ENCODE measurements around the gene PHB1.
A peak's percentile ranks its signal among the peaks of the same experiment; 100 is the strongest.
"Not testable (repeated sequence)": the region's sequence is repeated elsewhere in the genome, so short reads cannot be mapped to it uniquely, and the experiment has no call there.

PHB1 gene

DNA sequence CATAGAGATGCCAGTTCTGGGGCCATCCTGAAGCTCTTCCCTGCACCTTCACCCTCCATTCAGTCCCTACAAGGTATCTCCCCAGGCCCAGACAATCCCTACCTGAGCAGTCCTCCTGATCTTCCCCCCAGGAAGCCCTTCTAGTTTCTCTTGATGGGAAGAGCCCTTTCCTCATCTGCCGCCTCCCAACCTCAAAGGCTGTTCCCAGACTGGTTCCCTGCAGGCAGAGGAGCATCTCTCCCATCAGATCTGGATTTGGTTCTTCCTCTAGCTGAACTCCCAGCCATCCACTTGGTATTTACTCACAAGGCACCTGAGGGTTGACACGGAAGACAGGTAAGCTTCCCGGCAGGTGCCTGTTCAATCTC lies 24.6 kb upstream of the PHB1 start:
- DNase-seq, result no peak

DNA sequence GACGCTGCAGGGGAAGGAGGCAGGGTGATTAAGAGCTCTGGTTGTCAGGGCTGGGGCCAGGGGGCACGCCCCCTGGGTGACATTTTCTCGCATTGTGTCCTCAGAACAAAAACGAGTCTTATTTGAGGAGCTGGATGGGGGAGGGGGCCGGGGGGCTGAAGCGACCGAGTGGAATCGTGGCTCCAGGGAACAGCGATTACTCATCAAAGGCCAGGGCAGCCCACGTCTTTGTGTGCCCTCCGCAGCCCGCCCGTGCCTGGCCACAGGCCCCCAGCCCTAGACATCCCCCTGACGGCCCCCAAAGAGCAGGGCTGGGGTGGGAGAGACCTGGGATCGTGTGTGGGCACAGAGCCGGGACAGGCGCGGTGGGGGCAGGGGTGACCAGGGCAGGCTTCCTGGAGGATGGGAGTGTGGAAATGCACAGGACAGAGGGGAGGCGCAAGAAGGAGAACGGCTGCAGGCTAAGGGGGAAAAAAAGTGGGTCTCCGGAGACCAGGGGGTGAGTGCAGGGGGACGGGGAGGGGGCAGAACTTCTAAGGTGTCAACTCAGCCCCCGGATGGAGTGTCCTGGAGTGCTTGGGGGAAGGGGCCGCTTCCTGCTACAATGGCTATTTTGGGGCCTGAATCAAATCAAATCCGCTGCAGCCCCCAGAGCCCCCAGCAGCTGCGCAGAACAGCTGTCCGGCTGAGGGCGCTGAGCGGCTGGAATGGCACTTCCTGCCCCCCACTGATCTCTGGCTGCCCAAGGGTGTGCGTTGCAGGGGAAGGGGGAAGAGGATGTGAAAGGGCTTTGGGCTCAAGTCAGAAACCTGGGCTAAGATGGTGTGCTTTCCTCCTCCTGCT lies 24.0 kb upstream of the PHB1 start:
- no peak for DNase-seq

DNA sequence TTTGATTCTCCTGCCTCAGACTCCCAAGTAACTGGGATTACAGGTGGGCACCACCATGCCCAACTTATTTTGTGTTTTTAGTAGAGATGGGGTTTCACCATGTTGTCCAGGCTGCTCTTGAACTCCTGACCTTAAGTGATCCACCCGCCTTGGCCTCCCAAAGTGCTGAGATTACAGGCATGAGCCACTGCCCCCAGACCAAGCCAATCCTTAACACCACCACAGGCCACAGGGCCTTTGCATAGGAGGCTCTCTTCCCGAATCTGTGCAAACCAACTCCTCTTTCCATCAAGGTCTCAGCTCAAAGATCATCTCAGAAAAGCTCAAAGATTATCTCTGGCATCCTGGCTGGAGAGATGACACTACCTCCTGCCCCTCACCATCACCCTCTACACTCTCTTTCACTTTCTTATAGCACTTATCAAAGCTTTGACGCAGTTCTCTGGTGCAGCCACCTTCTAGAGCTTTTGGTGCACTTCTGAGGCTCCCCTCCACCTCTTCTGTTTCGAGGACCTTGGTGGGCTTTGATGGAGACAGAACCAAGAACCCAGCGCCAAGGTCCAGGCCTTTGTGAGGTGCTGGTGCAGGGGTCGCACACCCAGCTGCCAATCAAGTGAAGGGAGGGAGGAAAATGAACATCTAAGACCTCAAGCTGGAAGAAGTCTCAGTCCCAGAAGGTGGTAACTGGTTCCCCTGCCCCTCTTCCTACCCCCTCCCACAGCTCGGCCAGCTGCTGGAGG lies 23.2 kb upstream of the PHB1 start:
- DNase-seq, result no peak

DNA sequence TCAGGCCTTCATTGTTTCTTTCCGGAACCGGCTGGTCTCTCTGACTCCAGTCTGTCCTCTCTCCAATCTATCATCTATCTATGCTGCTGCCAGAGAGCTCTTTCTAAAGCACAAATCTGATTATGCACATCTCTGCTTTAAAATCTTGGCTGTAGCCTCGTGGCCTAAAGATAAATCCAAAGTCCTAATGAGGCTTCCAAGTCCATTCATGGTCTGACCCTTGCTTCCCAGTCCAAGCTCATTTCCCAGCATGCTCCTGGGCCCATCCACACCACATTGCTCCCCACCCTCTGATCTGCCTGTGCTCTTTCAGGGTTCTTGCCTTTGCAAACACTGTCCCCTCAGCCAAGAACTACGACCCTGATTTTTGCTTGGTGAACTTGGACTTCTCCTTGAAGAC lies 21.5 kb upstream of the PHB1 start:
- no peak for DNase-seq

DNA sequence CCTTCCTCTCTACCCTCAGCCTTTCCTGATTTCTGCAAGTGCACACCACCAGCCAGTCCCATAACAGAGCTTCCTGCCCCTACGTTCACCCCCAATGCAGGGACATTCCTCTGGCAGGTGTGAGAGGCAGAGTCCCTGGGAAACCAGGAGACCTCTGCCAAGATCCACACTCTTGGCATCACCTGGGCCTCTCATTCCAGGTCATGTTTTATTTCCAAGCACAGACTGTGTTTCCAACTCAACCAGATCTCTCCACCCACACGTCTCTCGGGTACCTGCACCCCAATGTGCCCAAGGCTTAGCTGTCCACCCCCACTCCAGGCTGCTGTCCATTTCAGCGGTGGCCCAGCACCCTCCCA lies 21.0 kb upstream of the PHB1 start:
- DNase-seq, result no peak

DNA sequence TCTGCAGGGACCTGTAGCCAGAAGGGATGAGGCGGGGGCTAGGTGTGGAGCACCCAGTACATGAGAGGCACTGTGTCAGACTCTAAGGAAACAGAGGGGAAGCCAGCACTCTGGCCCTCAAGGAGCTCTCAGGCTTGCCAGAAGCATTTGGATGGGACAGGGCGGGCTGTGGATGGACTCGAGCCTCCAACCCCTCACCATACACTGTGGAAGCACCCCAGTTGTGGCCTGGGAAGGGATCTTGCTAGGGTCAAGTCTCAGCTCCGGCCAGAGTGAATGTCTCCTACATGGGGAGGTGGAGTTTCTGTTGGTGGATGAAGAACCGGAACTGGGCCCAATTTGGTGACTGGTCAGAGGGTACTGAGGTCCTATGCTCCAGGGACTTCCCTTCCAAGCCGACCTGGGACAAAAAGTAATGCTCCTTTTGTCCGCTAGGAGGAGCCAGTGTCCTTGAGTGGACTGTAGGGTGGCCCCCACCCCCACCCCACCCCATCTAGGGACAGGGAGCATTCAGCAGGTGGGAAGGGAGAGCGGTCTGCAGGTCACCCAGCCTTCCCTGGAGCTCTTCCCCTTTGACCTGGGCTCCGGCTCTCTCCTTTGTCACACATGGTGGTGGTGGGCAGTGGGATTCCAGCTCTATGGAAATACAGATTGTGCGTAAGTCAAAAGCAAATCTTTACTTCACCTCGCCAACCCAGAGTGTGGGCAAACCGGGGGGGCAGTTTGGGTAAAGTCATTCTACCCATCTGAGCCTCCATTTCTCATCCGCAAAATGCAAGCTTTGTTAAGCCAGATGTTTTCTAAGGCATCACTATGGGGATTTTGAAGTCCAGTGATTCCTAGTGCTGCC lies 20.4 kb upstream of the PHB1 start:
- peak; percentile 54 for DNase-seq

DNA sequence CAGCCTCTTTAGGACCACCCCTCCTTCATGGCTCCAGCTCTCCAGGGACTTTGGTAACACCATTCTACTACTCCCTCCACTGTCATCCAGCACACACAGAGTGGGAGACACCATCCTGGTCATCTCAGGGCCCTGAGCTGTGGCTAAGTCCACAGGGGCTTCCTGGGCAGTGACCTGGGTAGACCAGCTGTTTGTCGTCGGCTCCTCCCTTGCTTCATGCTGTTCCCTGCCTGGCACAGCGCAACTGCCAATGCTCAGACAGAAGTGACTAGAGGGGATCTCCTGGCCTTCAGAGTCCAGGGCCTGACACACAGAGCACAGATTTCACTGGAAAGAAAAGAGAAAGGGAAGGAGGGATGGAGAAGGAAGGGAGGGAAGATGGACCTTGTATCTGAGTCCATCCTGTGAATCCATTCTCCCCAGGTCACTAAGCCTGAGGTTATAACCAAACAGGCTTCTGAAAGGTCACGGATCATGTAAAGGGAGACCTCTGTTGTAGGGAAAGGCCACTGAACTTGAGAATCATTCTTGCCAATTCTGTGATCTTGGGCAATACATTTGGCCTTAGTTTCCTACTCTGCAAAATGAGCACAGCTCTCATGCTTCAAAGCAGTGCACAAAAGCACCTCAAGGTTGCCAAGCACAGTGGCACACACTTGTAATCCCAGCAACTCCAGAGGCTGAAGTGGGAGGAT lies 18.5 kb upstream of the PHB1 start:
- DNase-seq, result no peak

DNA sequence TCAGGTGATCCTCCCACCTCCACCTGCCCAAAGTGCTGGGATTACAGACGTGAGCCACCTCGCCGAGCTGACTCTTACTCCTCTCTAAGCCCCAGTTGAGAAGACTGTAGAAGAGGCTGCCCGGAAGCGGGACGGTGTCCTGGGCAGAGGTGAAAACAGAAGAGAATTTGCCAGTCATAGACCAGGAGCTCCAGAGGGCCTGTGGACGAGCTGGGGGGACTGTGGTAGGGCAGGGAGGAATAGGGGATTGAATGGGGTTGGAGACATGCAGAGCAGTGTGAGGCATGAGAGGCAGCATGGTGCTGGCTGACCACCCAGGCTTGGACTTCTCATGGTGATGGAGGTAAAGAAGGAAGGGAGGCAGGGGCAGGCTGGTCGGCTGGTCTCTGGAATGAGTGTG lies 17.1 kb upstream of the PHB1 start:
- no peak for DNase-seq

DNA sequence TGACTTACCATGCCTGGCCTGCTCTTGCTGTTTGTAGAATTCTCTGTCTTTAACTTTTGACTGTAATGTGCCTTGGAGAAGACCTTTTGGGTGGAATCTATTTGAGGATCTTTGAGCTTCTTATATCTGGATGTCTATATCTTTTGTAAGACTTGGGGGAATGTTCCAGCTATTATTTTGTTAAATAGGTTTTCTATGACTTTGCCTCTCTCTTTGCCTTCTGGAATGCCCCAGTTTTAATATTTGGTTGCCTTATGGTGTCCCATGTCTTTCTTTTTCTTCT lies 10.3 kb upstream of the PHB1 start:
- DNase-seq, result no peak

DNA sequence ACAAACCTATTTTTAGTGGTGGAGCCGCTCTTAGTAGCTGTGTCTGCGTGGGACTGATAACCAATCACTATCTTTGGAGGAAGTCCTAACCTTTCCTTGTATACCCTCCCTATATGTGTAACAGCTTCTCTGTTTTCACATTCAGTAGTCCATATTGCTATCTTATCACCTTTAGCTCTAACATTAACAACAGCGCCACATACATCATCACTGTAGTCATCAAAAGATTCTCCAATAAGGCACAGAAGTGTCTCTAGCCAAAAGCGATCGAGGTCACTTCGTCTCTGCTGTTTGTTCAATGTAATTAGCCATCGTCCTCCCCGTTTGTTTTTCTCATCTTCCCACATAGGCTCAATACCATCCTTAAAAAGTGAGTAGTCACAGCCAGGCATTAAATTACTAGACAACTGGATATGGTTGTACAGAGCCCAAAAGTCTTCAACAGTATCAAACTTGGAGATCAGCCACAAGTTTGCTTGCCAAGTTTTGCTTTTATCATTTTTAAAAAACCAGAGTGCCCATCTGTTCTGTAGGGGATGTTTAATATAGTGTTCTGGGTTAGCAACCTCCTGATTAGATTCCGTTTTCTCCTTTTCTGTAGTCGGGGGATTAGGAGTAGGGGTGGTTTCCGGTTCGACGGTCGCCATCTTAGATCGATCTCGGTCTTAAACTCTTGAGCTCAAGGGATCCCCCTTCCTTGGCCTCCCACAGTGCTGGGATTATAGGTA lies 9.8 kb upstream of the PHB1 start:
- not testable (repeated sequence) for DNase-seq

DNA sequence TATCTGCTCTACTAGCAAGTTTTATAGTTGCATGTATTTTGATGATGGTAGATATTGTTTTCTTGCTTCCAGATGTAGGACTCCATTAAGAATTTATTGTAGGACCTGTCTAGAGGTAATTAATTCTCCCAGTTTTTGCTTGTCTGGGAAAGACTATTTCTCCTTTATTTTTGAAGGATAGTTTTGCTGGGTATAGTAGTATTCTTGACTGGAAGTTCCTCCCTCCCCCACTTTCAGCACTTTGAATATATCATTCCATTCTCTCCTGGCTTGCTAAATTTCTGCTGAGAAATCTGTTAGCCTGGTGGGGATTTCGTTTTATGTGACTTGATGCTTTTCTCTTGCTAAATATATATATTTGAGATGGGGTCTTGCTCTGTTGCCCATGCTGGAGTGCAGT lies 8.0 kb upstream of the PHB1 start:
- DNase-seq, result no peak

DNA sequence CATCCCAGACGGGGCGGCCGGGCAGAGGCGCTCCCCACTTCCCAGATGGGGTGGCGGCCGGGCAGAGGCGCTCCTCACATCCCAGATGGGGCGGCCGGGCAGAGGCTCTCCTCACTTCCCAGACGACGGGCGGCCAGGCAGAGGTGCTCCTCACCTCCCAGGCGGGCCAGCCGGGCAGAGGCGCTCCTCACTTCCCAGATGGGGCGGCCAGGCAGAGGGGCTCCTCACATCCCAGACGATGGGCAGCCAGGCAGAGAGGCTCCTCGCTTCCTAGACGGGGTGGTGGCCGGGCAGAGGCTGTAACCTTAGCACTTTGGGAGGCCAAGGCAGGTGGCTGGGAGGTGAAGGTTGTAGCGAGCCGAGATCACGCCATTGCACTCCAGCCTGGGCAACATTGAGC lies 5.1 kb upstream of the PHB1 start:
- not testable (repeated sequence) for DNase-seq

DNA sequence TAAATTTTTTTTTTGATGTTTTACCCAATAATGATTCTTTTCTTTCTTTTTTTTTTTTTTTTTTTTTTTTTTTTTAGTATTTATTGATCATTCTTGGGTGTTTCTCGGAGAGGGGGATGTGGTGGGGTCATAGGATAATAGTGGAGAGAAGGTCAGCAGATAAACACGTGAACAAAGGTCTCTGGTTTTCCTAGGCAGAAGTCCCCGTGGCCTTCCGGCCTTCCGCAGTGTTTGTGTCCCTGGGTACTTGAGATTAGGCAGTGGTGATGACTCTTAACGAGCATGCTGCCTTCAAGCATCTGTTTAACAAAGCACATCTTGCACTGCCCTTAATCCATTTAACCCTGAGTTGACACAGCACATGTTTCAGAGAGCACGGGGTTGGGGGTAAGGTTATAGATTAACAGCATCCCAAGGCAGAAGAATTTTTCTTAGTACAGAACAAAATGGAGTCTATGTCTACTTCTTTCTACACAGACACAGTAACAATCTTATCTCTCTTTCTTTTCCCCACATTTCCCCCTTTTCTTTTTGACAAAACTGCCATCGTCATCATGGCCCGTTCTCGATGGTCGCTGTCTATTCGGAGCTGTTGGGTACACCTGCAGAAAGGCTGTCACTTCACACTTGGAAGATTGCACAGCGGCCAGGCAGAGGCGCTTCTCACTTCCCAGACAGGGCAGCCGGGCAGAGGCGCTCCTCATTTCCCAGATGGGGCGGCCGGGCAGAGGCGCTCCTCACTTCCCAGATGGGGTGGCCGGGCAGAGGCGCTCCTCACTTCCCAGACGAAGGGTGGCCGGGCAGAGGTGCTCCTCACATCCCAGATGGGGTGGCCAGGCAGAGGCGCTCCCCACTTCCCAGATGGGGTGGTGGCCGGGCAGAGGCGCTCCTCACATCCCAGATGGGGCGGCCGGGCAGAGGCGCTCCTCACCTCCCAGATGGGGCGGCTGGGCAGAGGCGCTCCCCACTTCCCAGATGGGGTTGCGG lies 4.4 kb upstream of the PHB1 start:
- not testable (repeated sequence) for DNase-seq

DNA sequence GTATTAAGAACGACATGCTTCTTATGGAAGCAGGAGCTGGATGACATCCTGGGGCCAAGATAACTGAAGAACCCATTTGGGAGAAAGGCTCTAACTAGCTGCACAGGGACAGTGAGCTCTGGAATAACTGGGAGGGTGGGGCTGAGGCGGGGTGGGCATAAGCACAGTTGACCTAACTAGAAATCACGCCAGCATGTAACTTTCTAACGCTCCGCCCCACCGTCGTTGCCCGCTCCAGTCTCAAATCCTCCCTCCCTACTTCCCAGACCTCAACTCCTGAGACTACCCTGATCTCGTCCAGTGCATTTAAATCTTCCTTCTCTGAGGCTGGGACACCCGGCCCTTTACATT lies 436 bp downstream of the PHB1 start:
- DNase-seq, result no peak

DNA sequence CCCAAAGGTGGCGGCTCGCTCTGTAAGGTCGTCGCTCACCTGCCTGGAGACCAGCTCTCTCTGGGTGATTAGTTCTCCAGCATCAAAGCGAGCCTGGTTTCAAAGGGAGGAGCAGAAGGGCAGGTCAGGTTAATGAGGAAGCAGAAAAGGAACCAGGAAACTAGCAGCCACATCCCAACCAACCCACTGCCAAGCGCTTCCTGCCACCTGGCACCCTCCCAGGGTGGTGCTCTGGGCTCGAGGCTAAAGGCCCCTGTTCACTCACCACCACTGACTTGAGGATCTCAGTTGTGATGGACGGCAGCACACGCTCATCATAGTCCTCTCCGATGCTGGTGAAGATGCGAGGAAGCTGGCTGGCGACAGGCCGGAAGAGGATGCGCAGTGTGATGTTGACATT lies 5.6 kb downstream of the PHB1 start:
- no peak for DNase-seq

DNA sequence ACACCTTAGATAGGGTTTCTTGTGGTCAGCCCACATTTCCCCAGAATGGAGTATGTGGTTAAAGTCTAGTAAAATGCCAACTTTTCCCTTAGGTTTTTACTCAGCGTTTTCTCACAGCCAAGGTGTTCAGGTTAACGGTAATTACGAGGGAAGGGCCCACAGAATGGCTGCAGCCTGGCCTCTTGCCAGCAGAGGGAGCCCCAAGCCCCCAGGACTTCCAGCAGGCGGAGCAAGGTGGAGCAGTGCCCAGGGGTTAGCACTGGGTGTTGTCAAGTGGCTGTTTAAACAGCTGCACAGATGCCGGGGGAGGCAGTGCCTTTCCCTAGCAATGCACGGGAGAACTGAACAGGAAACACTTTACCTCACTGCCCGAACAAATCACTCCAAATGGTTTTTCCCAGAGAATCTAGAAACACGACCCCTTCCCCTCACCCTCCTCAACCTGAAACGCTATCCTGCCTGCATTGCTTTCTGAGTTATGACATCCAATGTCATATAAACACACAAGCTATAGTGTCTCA lies 6.6 kb downstream of the PHB1 start:
- peak; percentile 45 for DNase-seq

DNA sequence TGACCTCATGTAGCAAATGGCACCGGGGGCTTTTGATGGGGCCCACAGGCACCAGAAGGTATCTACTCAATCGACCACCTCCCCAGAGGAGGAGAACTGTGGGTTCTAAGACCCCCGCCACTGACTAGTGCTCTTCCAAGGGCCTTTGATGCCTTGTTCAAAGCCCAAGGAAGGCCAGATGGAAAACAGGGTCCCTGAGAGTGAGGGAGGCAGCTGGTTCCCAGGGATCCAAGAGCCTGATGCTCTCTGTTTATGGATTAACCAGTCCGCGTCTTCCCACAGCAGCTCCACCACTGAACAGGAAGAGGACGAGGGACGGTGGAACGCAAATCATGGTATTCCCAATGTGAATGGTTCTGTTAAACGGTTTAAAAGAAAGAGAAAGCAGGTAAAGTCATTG lies 7.6 kb downstream of the PHB1 start:
- DNase-seq, result no peak

DNA sequence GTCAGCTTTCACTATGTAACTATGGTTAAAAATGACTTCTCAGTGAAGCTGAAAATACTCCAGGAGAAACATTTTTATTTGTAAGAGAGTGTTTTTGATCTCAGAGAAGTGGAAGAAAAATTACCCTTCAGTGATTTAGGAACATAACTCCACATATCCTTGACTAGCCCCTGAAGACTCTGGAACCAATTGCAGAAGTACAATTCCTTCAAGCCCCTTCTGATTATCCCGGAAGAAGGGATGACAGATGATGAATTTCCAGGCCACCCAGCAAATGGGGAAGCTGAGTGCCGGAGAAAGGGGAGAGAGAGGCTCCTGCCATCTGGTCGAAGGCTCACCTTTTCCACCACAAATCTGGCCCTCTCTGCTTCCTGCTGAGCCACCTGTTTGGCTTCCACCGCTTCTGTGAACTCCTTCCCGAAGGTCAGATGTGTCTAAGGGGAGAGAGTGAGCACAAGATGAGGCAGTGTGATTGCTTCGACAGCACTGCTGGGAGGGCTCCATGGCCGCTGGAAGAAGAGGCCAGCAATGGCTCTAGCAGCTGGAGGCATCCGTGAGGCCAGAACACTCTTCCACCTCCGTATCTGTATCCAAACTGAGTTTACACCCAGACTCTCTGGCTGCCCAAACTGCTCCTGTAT lies 8.1 kb downstream of the PHB1 start:
- DNase-seq, result no peak

DNA sequence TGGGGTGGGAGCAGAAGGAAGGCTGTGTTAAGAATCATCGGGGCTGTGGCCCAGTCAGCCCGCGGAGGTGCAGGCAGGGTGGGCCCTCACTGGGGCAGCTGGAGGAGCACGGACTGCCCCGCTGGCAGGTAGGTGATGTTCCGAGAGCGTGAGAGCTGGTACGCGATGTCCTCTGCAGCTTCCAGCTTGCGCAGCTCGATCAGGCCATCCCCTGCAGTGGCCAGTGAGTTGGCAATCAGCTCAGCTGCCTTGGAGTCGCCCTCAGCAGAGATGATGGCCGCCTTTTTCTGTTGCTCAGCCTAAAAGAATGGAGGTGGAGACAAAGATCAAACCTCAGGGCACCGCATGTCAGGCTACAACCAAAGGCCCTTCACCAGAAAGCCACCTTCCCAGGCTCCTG lies 9.8 kb downstream of the PHB1 start:
- no peak for DNase-seq

DNA sequence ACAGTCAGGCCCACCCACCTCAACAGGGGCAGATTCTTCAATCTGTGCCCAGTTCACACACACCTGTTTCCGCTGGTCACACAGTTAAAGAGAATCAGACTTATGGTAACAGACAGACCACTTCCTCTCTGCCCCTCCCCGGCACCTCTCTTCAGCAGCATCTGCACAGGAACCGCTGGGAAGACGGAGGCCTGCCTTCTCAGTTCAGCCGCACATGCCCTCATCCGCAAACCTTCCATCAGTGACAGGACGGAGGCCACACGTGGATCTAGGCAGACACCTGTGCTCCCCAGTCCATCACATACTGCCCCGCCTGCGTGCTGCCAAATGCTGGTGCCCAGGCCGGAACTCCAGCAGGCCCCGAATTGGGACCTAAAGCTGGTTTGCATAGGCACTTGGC lies 10.3 kb downstream of the PHB1 start:
- DNase-seq, result no peak
